ENCODE results near the gene NMRK2. TPM values are rescaled to one million over a fixed set of nuclear protein-coding genes. Genes with fewer than 3 reads are reported as not detected.
A peak's percentile ranks its signal among the peaks of the same experiment; 100 is the strongest.

The NMRK2 gene
- total RNA-seq, 4 donors from 2014 or later, result 46.3 to 168 (median 106) TPM

DNA sequence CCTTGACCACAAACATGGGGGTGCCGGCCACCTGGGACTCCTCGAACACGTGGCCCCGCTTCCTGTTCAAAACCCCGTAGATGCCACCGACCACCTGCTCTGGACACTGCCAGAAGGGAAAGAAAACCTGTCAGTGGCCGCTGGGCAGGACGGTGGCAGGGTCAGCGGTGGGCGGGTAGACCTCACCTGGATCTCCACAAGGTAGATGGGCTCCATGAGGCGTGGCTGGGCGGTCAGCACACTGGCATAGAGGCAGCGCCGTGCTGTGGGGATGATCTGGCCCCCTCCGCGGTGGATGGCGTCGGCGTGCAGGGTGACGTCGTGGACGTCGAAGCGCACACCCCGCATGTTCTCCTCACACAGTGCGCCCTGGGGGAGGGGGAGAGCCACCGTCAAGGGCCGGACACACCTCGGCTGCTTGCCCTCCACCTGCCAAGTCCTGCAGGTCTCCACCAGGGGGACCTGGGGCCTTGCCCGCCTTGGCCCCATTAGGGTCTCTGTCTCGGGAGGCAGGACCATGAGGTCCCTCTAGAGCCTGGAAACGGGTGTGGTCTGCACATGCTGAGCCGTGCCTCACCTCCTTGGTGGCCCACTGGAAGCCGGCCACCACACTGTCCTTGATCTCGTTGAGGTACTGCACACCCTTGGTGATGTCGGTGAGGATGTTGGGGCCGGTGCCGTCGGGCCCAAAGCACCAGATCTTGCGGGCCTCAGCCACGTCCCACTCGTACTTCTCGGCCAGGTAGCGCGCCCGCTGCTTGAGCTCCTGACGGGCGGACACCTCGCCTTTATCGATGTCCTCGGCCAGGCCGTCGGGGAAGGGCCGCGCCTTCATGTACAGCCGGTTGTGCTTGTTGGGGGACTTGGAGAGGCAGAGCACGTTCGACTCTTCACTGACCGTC, 44.6 kb downstream of the NMRK2 start:
- in situ Hi-C loops (cut with MboI; ENCODE audit: low sequenced_read_pairs in 4 of 4), result no loop called here
- Histone ChIP-seq H3K27ac (peak overlapping the region; percentile 28 to 73 (median 55)), H3K36me3 (peaks cover 0 to 76% of the 10 kb centered on the region in 2 donors), H3K9me3 (no peaks in the 10 kb centered on the region), H3K4me3 (no peak overlapping the region), H3K27me3 (no peaks in the 10 kb centered on the region), H3K4me1 (peaks cover 0 to 3% of the 10 kb centered on the region in 2 donors)
- DNase-seq, result peak in 1 of 2 donors; percentile 24
- ATAC-seq, result no peak
- no peak for TF ChIP-seq POLR2A (IDR thresholded peaks at IDR 0.05)
- TF ChIP-seq, protein P1, sequence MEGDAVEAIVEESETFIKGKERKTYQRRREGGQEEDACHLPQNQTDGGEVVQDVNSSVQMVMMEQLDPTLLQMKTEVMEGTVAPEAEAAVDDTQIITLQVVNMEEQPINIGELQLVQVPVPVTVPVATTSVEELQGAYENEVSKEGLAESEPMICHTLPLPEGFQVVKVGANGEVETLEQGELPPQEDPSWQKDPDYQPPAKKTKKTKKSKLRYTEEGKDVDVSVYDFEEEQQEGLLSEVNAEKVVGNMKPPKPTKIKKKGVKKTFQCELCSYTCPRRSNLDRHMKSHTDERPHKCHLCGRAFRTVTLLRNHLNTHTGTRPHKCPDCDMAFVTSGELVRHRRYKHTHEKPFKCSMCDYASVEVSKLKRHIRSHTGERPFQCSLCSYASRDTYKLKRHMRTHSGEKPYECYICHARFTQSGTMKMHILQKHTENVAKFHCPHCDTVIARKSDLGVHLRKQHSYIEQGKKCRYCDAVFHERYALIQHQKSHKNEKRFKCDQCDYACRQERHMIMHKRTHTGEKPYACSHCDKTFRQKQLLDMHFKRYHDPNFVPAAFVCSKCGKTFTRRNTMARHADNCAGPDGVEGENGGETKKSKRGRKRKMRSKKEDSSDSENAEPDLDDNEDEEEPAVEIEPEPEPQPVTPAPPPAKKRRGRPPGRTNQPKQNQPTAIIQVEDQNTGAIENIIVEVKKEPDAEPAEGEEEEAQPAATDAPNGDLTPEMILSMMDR (IDR thresholded peaks at IDR 0.05 in 4 of 5, conservative IDR thresholded peaks at IDR 0.05 in 1 of 5), result no peak
- intact Hi-C loops (cut with DNase I; ENCODE audit: low total_unique reads), result loop anchor here (10.0 kb wide), 1 partner anchor 1813 kb away; the partner anchor contains the start of gene DOT1L

DNA sequence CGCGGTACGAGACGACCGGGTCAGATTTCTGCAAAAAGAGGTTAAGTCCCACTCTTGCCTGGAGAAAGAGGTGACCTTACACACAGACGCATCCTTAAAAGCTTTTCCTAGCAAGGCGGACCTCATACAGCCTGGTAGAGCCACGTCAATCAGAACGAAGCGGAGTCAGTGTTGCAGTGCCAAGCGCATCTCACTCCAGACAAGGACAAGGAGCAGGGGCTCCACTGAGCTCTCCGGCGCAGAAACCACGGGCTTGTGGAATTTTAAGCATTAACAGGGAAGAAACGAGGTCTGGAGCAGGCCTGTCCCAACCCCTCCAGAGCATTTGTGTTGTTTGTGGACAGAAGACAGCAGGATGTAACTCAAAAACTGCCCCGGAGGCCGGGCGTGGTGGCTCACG, 45.3 kb downstream of the NMRK2 start:
- H3K27ac ChIP-seq, result peak overlapping the region in 2 of 4 donors; percentile 10 to 22
- DNase-seq (no peak), ATAC-seq (no peak)
- H3K36me3 ChIP-seq, result peaks cover 0 to 82% of the 10 kb centered on the region in 2 donors
- in situ Hi-C loops (cut with MboI; ENCODE audit: low sequenced_read_pairs in 4 of 4) (no loop called here), intact Hi-C loops (cut with DNase I; ENCODE audit: low total_unique reads) (loop anchor here (10.0 kb wide), 1 partner anchor 1813 kb away; the partner anchor contains the start of gene DOT1L)
- peaks cover 7% of the 10 kb centered on the region in 2 donors for H3K4me1 ChIP-seq
- no peaks in the 10 kb centered on the region for H3K27me3 ChIP-seq
- H3K9me3 ChIP-seq, result no peaks in the 10 kb centered on the region
- no peak overlapping the region for H3K4me3 ChIP-seq
- TF ChIP-seq, protein P1 (IDR thresholded peaks at IDR 0.05 in 4 of 5, conservative IDR thresholded peaks at IDR 0.05 in 1 of 5), result no peak
- TF ChIP-seq POLR2A (IDR thresholded peaks at IDR 0.05), result no peak

DNA sequence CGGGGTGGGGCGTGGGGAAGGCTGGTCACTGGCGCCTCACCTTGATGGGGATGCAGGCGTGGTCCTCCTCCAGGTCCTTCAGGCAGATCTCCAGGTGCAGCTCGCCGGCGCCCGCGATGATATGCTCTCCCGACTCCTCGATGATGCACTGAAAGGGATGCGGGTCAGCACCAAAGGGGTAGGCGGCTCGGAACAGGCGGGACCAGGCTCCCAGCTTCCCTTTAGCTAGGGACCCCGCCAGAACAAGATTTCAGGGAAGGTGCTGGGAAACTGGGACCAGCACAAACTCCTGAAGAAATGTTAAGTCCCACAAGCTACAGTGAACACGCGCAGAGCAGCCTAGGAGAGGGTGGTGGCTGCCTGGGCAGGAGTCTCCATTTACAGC, 46.4 kb downstream of the NMRK2 start:
- intact Hi-C loops (cut with DNase I; ENCODE audit: low total_unique reads), result loop anchor here (10.0 kb wide), 1 partner anchor 1814 kb away; the partner anchor contains the start of gene DOT1L
- DNase-seq, result peak in 1 of 2 donors; percentile 28
- Histone ChIP-seq H3K9me3 (no peaks in the 10 kb centered on the region), H3K27ac (peak overlapping the region in 2 of 4 donors; percentile 33 to 48), H3K36me3 (peaks cover 0 to 94% of the 10 kb centered on the region in 2 donors), H3K4me1 (peaks cover 17 to 18% of the 10 kb centered on the region in 2 donors), H3K4me3 (no peak overlapping the region), H3K27me3 (no peaks in the 10 kb centered on the region)
- no peak for TF ChIP-seq POLR2A (IDR thresholded peaks at IDR 0.05)
- TF ChIP-seq, protein P1 (IDR thresholded peaks at IDR 0.05 in 4 of 5, conservative IDR thresholded peaks at IDR 0.05 in 1 of 5), result no peak
- no peak for ATAC-seq
- in situ Hi-C loops (cut with MboI; ENCODE audit: low sequenced_read_pairs in 4 of 4), result no loop called here

DNA sequence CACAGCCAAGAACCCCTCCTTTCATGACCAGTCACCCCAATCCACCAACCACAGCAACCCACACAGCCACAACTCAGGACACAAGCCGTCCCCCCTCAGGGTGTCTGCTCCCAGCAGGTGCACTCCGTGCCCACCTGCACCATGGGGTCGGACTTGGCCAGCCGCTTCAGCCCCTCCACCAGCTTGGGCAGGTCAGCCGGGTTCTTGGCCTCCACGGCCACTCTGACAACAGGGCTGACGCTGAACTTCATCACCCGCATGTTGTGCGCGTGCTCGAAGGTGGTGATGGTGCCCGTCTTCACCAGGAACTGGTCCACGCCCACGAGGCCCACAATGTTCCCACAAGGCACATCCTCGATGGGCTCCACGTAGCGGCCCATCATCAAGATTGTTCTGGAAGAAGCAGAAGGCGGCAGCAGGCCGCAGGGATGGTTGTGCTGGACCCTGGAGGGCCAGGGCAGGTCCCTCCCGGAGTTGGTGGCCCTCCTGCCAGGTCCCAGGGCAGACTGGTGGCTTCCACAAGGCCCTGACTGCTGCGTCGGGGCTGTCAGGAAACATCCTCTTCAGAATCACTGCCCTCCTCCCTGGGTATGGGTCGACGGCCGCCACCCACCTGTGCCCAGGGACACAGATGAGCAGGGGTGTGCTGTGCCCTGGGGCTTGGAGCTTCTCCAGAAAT, 46.9 kb downstream of the NMRK2 start:
- in situ Hi-C loops (cut with MboI; ENCODE audit: low sequenced_read_pairs in 4 of 4) (loop anchor here in 1 of 4 donors (10.0 kb wide), 1 partner anchor 85 kb away; the partner anchor contains the start of gene ZBTB7A), intact Hi-C loops (cut with DNase I; ENCODE audit: low total_unique reads) (loop anchor here (10.0 kb wide), 2 partner anchors 365 to 1815 kb away; partner anchors contain the start of genes DOT1L and MPND)
- Histone ChIP-seq H3K27me3 (no peaks in the 10 kb centered on the region), H3K4me3 (no peak overlapping the region), H3K27ac (peak overlapping the region in 2 of 4 donors; percentile 89 to 100), H3K9me3 (no peaks in the 10 kb centered on the region), H3K36me3 (peaks cover 0 to 94% of the 10 kb centered on the region in 2 donors), H3K4me1 (peaks cover 17 to 19% of the 10 kb centered on the region in 2 donors)
- ATAC-seq (no peak), DNase-seq (peak in 1 of 2 donors; percentile 14)
- TF ChIP-seq POLR2A (IDR thresholded peaks at IDR 0.05), result no peak
- TF ChIP-seq, protein P1 (IDR thresholded peaks at IDR 0.05 in 4 of 5, conservative IDR thresholded peaks at IDR 0.05 in 1 of 5), result no peak

All from gastrocnemius medialis (tissue), 4 donors.